ENCODE data around the gene EXOC3. TPM values are rescaled to one million over a fixed set of nuclear protein-coding genes. Genes with fewer than 3 reads are reported as not detected.

The EXOC3 gene
- total RNA-seq, 1 donor from 2014 or later = 35.3 TPM

GRCh38 chr5:425714-426113, 17.3 kb upstream of the EXOC3 start:
- DNase-seq (ENCODE audit: low read depth, low spot score) = no peak

GRCh38 chr5:426392-426976, 16.5 kb upstream of the EXOC3 start:
- DNase-seq (ENCODE audit: low read depth, low spot score) = no peak

- DNase-seq (ENCODE audit: low read depth, low spot score) = no peak
These were observed 15.4 kb upstream of the EXOC3 start for GRCh38 chr5:427415-428087.

GRCh38 chr5:428219-428618, 14.8 kb upstream of the EXOC3 start:
- no peak for DNase-seq (ENCODE audit: low read depth, low spot score)

GRCh38 chr5:428754-429452, 14.1 kb upstream of the EXOC3 start:
- no peak for DNase-seq (ENCODE audit: low read depth, low spot score)

- no peak for DNase-seq (ENCODE audit: low read depth, low spot score)
These were observed 13.4 kb upstream of the EXOC3 start for GRCh38 chr5:429453-430188.

GRCh38 chr5:430214-430925, 12.6 kb upstream of the EXOC3 start:
- no peak for DNase-seq (ENCODE audit: low read depth, low spot score)

- no peak for DNase-seq (ENCODE audit: low read depth, low spot score)
These were observed 11.8 kb upstream of the EXOC3 start for GRCh38 chr5:431001-431710.

- no peak for DNase-seq (ENCODE audit: low read depth, low spot score)
These were observed 11.3 kb upstream of the EXOC3 start for GRCh38 chr5:431711-432050.

GRCh38 chr5:432201-432927, 10.6 kb upstream of the EXOC3 start:
- DNase-seq (ENCODE audit: low read depth, low spot score) = no peak

- no peak for DNase-seq (ENCODE audit: low read depth, low spot score)
These were observed 9.8 kb upstream of the EXOC3 start for GRCh38 chr5:432928-433791.

GRCh38 chr5:433836-434235, 9.1 kb upstream of the EXOC3 start:
- DNase-seq (ENCODE audit: low read depth, low spot score) = no peak

- DNase-seq (ENCODE audit: low read depth, low spot score) = no peak
These were observed 8.4 kb upstream of the EXOC3 start for GRCh38 chr5:434443-435146.

GRCh38 chr5:435156-435790, 7.7 kb upstream of the EXOC3 start:
- DNase-seq (ENCODE audit: low read depth, low spot score) = no peak

GRCh38 chr5:435961-436640, 6.9 kb upstream of the EXOC3 start:
- no peak for DNase-seq (ENCODE audit: low read depth, low spot score)

- no peak for DNase-seq (ENCODE audit: low read depth, low spot score)
These were observed 6.4 kb upstream of the EXOC3 start for GRCh38 chr5:436641-436975.

- DNase-seq (ENCODE audit: low read depth, low spot score) = no peak
These were observed 5.7 kb upstream of the EXOC3 start for GRCh38 chr5:437281-437771.
